LNCAP (cell line): Measurements from ENCODE around the gene RIMS3.

ENCODE experiments used
- TF ChIP-seq, protein P1 (sequence below): fragments of 450-650 bp; IDR thresholded peaks from 2 replicates; pipeline ENCODE4 v1.5.1; 2017; ENCODE audit warnings: mild to moderate bottlenecking

The RIMS3 gene

GRCh38 chr1:40689737-40690136 is 24.3 kb upstream of the RIMS3 start:
- TF ChIP-seq, protein P1, sequence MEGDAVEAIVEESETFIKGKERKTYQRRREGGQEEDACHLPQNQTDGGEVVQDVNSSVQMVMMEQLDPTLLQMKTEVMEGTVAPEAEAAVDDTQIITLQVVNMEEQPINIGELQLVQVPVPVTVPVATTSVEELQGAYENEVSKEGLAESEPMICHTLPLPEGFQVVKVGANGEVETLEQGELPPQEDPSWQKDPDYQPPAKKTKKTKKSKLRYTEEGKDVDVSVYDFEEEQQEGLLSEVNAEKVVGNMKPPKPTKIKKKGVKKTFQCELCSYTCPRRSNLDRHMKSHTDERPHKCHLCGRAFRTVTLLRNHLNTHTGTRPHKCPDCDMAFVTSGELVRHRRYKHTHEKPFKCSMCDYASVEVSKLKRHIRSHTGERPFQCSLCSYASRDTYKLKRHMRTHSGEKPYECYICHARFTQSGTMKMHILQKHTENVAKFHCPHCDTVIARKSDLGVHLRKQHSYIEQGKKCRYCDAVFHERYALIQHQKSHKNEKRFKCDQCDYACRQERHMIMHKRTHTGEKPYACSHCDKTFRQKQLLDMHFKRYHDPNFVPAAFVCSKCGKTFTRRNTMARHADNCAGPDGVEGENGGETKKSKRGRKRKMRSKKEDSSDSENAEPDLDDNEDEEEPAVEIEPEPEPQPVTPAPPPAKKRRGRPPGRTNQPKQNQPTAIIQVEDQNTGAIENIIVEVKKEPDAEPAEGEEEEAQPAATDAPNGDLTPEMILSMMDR: no peak

GRCh38 chr1:40687661-40688060 is 22.2 kb upstream of the RIMS3 start:
- TF ChIP-seq, protein P1: no peak

GRCh38 chr1:40687059-40687458 is 21.6 kb upstream of the RIMS3 start:
- TF ChIP-seq, protein P1: no peak

DNA sequence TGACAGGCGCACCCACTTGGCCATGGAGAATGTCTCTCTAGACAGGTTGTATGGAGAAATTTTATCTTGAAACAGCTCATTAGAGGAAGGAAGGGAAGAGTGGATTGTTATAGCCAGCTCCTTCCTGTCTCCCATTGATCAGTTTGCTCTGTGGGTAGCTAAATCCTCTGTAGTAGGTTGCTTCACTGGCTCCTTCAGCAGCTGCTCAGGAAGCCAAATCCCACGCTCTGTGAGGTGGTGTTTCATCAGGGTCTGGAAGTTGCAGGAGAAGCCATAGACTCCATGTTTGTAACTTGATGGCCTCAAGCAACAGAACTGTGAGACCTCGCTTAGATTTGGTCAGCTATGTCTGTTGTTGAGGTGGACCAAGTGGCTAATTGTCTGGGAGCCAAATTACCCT is 19.2 kb upstream of the RIMS3 start:
- TF ChIP-seq, protein P1: no peak

GRCh38 chr1:40679165-40679953 is 13.9 kb upstream of the RIMS3 start:
- TF ChIP-seq, protein P1: no peak

DNA sequence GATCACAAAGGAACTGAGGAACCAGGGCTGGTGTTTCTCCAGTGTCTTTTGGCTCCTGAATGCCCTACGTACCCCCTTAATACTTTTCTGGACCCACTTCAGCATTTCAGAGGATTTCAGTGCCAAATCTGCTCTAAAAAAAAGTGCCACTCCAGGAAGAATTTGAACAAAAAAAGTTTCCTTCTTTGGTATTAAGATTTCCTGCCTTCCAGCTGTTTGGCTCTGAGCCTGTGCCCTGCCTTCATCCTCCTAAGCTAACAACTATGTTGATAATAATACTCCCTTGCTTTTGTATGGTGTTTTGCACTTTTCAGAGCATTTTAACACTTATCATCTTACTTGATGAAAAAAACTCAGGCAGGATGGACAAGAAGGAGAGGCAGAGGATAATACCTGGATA is 11.0 kb upstream of the RIMS3 start:
- TF ChIP-seq, protein P1: no peak

DNA sequence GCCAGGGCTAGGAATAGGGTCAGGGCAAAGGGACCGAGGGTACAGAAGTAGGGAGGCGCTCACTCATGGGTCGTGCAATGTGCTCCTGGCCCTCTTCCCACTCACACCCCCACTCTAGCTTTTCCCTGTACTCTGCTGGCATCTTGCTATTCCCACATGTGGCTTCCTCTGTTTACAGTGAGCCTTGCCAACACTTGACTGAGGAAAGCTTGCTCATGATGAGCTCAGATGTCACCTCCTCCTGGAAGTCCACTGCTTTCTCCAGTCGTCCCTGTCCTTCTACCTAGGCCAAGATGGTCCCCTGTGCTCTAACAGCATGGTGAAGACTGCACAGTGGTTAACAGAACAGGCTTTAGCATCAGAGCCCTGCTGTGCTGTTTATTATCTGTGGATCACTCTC is 8.0 kb upstream of the RIMS3 start:
- TF ChIP-seq, protein P1: no peak
